ENCODE results near the gene SLC22A14. TPM values are rescaled to one million over a fixed set of nuclear protein-coding genes. Genes with fewer than 3 reads are reported as not detected.

The SLC22A14 gene
- total RNA-seq, 4 donors from 2014 or later: 1.2 TPM; not detected in 3

DNA sequence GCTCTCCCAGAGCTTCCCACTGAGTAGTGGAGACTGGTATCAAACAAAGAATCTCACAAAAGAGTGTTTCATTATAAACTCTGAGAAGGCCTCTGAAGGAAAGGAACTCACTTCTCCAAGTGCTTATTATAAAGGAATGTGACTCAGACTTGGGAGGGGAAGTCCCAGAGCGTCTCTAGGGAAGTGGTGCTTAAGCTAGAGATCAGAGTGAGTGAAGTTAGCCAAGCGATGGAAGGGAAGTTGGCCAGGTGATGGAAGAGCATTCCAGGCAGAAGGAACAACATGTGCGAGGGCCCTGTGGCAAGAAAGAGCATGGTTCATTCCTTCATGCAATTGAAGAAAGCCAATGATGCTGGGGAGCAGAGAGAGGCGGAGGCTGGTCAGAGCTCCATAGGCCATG is 66.8 kb downstream of the SLC22A14 start:
- no peaks in the 10 kb centered on the region for H3K9me3 ChIP-seq
- no peak for DNase-seq (ENCODE audit: low spot score in 2 of 2)
- H3K27ac ChIP-seq: no peak overlapping the region
- H3K4me3 ChIP-seq: no peak overlapping the region
- H3K4me1 ChIP-seq: peaks cover 0 to 21% (median 4%) of the 10 kb centered on the region in 4 donors
- 63 to 74% methylated on average over 4 of the region's 4 CpGs for WGBS, 2 donors
- H3K36me3 ChIP-seq: peaks cover 0 to 19% (median 0%) of the 10 kb centered on the region in 3 donors
- no peaks in the 10 kb centered on the region for H3K27me3 ChIP-seq
- TF ChIP-seq EP300 (IDR thresholded peaks at IDR 0.05) (no peak), POLR2A (IDR thresholded peaks at IDR 0.05) (no peak)
- TF ChIP-seq, protein P1, sequence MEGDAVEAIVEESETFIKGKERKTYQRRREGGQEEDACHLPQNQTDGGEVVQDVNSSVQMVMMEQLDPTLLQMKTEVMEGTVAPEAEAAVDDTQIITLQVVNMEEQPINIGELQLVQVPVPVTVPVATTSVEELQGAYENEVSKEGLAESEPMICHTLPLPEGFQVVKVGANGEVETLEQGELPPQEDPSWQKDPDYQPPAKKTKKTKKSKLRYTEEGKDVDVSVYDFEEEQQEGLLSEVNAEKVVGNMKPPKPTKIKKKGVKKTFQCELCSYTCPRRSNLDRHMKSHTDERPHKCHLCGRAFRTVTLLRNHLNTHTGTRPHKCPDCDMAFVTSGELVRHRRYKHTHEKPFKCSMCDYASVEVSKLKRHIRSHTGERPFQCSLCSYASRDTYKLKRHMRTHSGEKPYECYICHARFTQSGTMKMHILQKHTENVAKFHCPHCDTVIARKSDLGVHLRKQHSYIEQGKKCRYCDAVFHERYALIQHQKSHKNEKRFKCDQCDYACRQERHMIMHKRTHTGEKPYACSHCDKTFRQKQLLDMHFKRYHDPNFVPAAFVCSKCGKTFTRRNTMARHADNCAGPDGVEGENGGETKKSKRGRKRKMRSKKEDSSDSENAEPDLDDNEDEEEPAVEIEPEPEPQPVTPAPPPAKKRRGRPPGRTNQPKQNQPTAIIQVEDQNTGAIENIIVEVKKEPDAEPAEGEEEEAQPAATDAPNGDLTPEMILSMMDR (IDR thresholded peaks at IDR 0.05): no peak

DNA sequence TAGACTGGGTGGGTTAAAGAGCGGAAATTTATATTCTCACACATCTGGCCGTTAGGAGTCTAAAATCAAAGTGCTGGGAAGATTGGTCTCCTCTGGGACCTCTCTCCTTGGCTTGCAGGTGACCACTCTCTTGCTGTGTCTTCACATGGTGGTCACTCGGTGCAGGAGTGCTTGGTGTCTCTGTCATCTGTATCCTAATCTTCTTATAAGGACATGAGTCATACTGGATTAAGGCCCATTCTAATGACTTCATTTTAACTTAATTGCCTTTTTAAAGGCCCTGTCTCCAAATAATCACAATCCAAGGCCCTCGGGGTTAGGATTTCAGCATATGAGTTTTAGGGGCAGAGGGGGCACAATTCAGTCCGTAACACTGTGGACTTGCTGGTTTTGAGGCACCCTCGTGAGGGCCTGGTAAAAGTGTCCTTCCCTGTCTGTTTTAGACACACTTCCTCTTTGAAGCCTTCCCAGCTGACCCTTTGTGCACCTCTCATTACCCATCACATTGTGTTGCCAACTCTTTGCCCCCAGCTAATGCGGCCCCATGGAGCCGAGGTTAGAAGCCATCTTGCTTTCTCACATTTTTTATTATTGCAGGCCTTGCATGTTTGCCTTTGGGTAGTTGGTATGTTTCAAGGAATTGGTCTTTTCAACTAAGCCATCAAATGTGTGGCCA is 67.7 kb downstream of the SLC22A14 start:
- Histone ChIP-seq H3K27me3 (no peaks in the 10 kb centered on the region), H3K4me1 (peaks cover 0 to 21% (median 4%) of the 10 kb centered on the region in 4 donors), H3K4me3 (no peak overlapping the region), H3K36me3 (peaks cover 0 to 22% (median 0%) of the 10 kb centered on the region in 3 donors), H3K9me3 (no peaks in the 10 kb centered on the region), H3K27ac (no peak overlapping the region)
- no peak for DNase-seq (ENCODE audit: low spot score in 2 of 2)
- TF ChIP-seq POLR2A (IDR thresholded peaks at IDR 0.05): no peak
- TF ChIP-seq, protein P1 (IDR thresholded peaks at IDR 0.05): no peak
- no peak for TF ChIP-seq EP300 (IDR thresholded peaks at IDR 0.05)
- WGBS, 2 donors: 81 to 90% methylated on average over 8 of the region's 8 CpGs

DNA sequence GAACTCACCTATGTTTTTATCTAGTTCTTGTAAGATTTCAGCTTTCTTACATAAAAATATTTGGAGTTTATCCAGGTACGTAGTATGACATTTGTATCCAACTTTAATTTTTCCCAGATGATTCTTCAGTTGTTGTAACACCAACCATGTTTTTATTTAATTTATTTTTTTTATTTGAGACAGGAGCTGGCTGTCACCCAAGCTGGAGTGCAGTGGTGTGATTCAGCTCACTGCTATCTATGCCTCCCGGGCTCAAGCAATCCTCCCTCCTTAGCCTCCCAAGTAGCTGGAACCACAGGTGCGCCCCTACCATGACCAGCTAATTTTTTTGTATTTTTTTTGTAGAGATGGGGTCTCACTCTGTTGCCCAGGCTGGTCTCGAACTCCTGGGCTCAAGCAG is 71.1 kb downstream of the SLC22A14 start:
- no peak overlapping the region for H3K27ac ChIP-seq
- no peak for DNase-seq (ENCODE audit: low spot score in 2 of 2)
- H3K4me1 ChIP-seq: peaks cover 0 to 3% (median 0%) of the 10 kb centered on the region in 4 donors
- H3K9me3 ChIP-seq: no peaks in the 10 kb centered on the region
- 81 to 85% methylated on average over 4 of the region's 4 CpGs for whole genome bisulfite sequencing, 2 donors
- no peak overlapping the region for H3K4me3 ChIP-seq
- TF ChIP-seq, protein P1 (IDR thresholded peaks at IDR 0.05): no peak
- TF ChIP-seq POLR2A (IDR thresholded peaks at IDR 0.05) (no peak), EP300 (IDR thresholded peaks at IDR 0.05) (no peak)
- H3K36me3 ChIP-seq: peaks cover 0 to 34% (median 0%) of the 10 kb centered on the region in 3 donors
- no peaks in the 10 kb centered on the region for H3K27me3 ChIP-seq

DNA sequence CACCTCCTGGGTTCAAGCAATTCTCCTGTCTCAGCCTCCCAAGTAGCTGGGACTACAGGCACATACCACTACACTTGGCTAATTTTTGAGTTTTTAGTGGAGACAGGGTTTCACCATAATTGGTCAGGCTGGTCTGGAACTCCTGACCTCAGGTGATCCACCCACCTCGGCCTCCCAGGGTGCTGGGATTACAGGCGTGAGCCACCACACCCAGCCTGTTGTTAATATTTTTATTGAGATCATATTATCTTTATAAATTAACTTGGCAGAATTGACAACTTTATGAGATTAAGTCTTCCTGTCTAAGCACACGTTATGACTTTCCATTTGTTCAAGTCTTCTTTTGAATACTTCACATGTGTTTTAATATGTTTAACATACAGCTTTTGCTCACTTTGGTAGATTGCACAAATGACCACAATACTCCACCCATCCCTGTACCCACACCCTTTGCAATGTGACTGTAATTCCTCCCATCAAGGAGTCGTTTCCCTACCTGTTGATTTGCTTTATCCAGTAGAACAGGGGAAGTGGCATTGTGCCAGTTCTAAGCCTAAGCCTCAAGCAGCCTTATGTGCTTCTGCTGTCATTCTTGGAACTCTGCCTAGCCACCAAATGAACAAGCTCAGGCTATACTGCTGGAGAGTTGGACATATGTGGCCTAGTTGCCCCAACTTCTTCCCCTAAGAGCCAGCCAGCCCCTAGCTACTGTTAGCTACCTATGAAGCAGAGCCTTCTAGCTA is 72.7 kb downstream of the SLC22A14 start:
- H3K27me3 ChIP-seq: no peaks in the 10 kb centered on the region
- WGBS, 2 donors: 73 to 78% methylated on average over 4 of the region's 4 CpGs
- H3K27ac ChIP-seq: no peak overlapping the region
- DNase-seq (ENCODE audit: low spot score in 2 of 2): no peak
- peaks cover 0 to 34% (median 0%) of the 10 kb centered on the region in 3 donors for H3K36me3 ChIP-seq
- TF ChIP-seq POLR2A (IDR thresholded peaks at IDR 0.05) (no peak), EP300 (IDR thresholded peaks at IDR 0.05) (no peak)
- TF ChIP-seq, protein P1 (IDR thresholded peaks at IDR 0.05): no peak
- no peak overlapping the region for H3K4me3 ChIP-seq
- no peaks in the 10 kb centered on the region for H3K9me3 ChIP-seq
- no peaks in the 10 kb centered on the region for H3K4me1 ChIP-seq

DNA sequence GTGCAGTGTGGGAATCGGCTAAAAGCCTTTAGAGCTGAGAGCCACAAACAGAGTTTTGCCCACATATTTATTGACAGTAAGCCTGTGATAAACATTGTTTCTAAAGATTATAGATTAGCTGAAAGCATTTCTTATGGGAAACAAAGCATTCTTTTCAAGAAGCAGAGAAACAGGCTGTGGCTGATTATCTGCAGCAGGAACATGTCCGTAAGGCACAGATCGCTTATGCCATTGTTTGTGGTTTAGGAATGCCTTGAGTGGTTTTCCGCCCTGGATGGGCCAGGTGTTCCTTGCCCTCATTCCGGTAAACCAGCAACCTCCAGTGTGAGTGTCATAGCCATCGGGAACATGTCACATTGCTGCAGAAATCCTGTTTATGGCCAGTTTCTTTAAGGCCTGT is 76.9 kb downstream of the SLC22A14 start:
- 92 to 93% methylated on average over 6 of the region's 6 CpGs for WGBS, 2 donors
- H3K27me3 ChIP-seq: no peaks in the 10 kb centered on the region
- no peaks in the 10 kb centered on the region for H3K4me1 ChIP-seq
- no peak for DNase-seq (ENCODE audit: low spot score in 2 of 2)
- TF ChIP-seq POLR2A (IDR thresholded peaks at IDR 0.05) (no peak), EP300 (IDR thresholded peaks at IDR 0.05) (no peak)
- TF ChIP-seq, protein P1 (IDR thresholded peaks at IDR 0.05): no peak
- no peaks in the 10 kb centered on the region for H3K9me3 ChIP-seq
- H3K36me3 ChIP-seq: peaks cover 0 to 55% (median 0%) of the 10 kb centered on the region in 3 donors
- no peak overlapping the region for H3K27ac ChIP-seq
- H3K4me3 ChIP-seq: no peak overlapping the region
